GM12878 (cell line): ENCODE measurements around the gene SLC28A1. TPM values are rescaled to one million over a fixed set of nuclear protein-coding genes. Genes with fewer than 3 reads are reported as not detected.

Source experiments
- ATAC-seq: fragments of 200-7000 bp; cut with Tn5 transposase; 3 replicates; pipeline ENCODE4 v1.9.1; 2020; ENCODE audit warnings: mild to moderate bottlenecking, moderate library complexity
- BruUV-seq: library from RNA; stranded (reverse); fragments of 400-500 nt; replicated peaks from 2 replicates; lab custom pipeline; 2021; lab: Mats Ljungman, UMichigan
- CTCF ChIA-PET: fragments of 300-600 bp; sonication (Branson Sonifier 250); formaldehyde crosslinking; extraction: SDS; loops from one replicate; lab custom pipeline; 2021; ENCODE audit warnings: inconsistent platforms; lab: Yijun Ruan, JAX
- POLR2A ChIA-PET: fragments of 350-600 bp; formaldehyde crosslinking; extraction: SDS; loops from one replicate; lab custom pipeline; 2021; ENCODE audit warnings: inconsistent platforms; lab: Charles Lee
- RAD21 ChIA-PET: fragments of 300-600 bp; sonication (Branson Sonifier 250); formaldehyde crosslinking; loops from one replicate; lab custom pipeline; 2023; ENCODE audit warnings: antibody characterized with exemption; ENCODE audit not compliant: unreplicated experiment; lab: Charles Lee
- SMC1A ChIA-PET: fragments of 300-600 bp; sonication (Branson Sonifier 250); formaldehyde crosslinking; loops from one replicate; lab custom pipeline; 2023; ENCODE audit not compliant: unreplicated experiment, uncharacterized antibody; lab: Charles Lee
- DNase-seq: peaks from one replicate; pipeline ENCODE4 v3.0.0-alpha.2; 2011; ENCODE audit warnings: low read depth, low spot score
- FAIRE-seq: peaks from 3 replicates; lab custom pipeline; 2011; peaks lifted over from hg19 to GRCh38; lab: Jason Lieb, UNC
- H2AFZ ChIP-seq: 2 replicates; pipeline ENCODE4 v1.6.0; 2011; ENCODE audit warnings: low read depth, low read length, control low read depth; ENCODE audit not compliant: control insufficient read depth
- H3K27ac ChIP-seq: 2 replicates; pipeline ENCODE4 v1.5.1; 2011; ENCODE audit warnings: control low read depth; ENCODE audit not compliant: control insufficient read depth, insufficient read depth
- H3K27me3 ChIP-seq, 2 experiments: replicated peaks in 1 of 2; 2 replicates each; pipeline versions ENCODE4 v1.6.0 to v1.6.1; 2011; ENCODE audit warnings: low read length in 1 of 2; ENCODE audit not compliant: control insufficient read depth in 2 of 2, insufficient read depth in 2 of 2
- H3K36me3 ChIP-seq, 2 experiments: 2 replicates each; pipeline ENCODE4 v1.5.1; 2011; ENCODE audit warnings: low read length in 1 of 2; ENCODE audit not compliant: control insufficient read depth in 2 of 2, insufficient read depth in 2 of 2
- H3K4me1 ChIP-seq: 2 replicates; pipeline ENCODE4 v1.6.1; 2011; ENCODE audit warnings: mild to moderate bottlenecking, low read length, moderate library complexity, mixed read lengths; ENCODE audit not compliant: control insufficient read depth, insufficient read depth
- H3K4me2 ChIP-seq: 2 replicates; pipeline ENCODE4 v1.6.0; 2011; ENCODE audit warnings: control low read depth; ENCODE audit not compliant: control insufficient read depth, insufficient read depth
- H3K4me3 ChIP-seq: fragments of 200-600 bp; sonication (generic); 2 replicates; pipeline ENCODE4 v1.5.1; 2016
- H3K79me2 ChIP-seq: 2 replicates; pipeline ENCODE4 v1.6.0; 2011; ENCODE audit warnings: low read length; ENCODE audit not compliant: control insufficient read depth, insufficient read depth
- H3K9ac ChIP-seq: 2 replicates; pipeline ENCODE4 v1.8.0; 2011; ENCODE audit warnings: low read length, control low read depth, mixed read lengths; ENCODE audit not compliant: control insufficient read depth, insufficient read depth
- H3K9me3 ChIP-seq: replicated peaks from 3 replicates; pipeline ENCODE4 v1.5.1; 2011; ENCODE audit warnings: mild to moderate bottlenecking, low read length; ENCODE audit not compliant: control insufficient read depth, insufficient read depth
- H4K20me1 ChIP-seq: 2 replicates; pipeline ENCODE4 v1.6.0; 2011; ENCODE audit not compliant: control insufficient read depth, insufficient read depth
- CBX5 ChIP-seq: sonication (generic); IDR thresholded peaks from 2 replicates; pipeline ENCODE4 v1.6.1; 2016; ENCODE audit warnings: low read depth, moderate library complexity, mild to moderate bottlenecking, inconsistent platforms
- EP300 ChIP-seq, 2 experiments: fragments of 150-350 bp in 1 of 2; IDR thresholded peaks; 2 replicates each; pipeline ENCODE4 v1.6.1; 2011 to 2012; ENCODE audit warnings: low read depth in 2 of 2, low read length in 2 of 2, borderline replicate concordance in 1 of 2, improper control_type of control experiment in 1 of 2, inconsistent platforms in 1 of 2; ENCODE audit not compliant: control insufficient read depth in 1 of 2
- GABPA ChIP-seq: IDR thresholded peaks from 2 replicates; pipeline ENCODE4 v1.6.1; 2014; ENCODE audit warnings: antibody characterized with exemption, low read depth, mild to moderate bottlenecking, inconsistent platforms
- PML ChIP-seq: IDR thresholded peaks from 2 replicates; pipeline ENCODE4 v1.6.1; 2012; ENCODE audit warnings: low read length, inconsistent platforms
- SMAD1 ChIP-seq: fragments of 450-650 bp; IDR thresholded peaks from 2 replicates; pipeline ENCODE4 v1.6.1; 2018; ENCODE audit warnings: mild to moderate bottlenecking, low read depth; ENCODE audit not compliant: partially characterized antibody
- ZSCAN29 ChIP-seq: fragments of 450-650 bp; IDR thresholded peaks from 2 replicates; pipeline ENCODE4 v1.6.1; 2017; ENCODE audit warnings: mild to moderate bottlenecking, moderate library complexity
- WGBS: methylation state at CpG from one replicate; pipeline ENCODE4 v1.1.6; 2016; ENCODE audit warnings: low lambda C conversion rate; ENCODE audit not compliant: insufficient replicate concordance, insufficient coverage; ENCODE audit errors: missing lambda C conversion rate; 5-methylcytosine and 5-hydroxymethylcytosine counted together
- in situ Hi-C: fragments of 300-500 bp; cut with MboI; formaldehyde crosslinking; loops from 9 replicates; pipeline ENCODE4 v1.14.3; 2018; ENCODE audit warnings: mixed read lengths
- intact Hi-C: fragments of 100-400 bp; cut with micrococcal nuclease; formaldehyde crosslinking; loops from one replicate; pipeline ENCODE4 v1.14.2; 2022; ENCODE audit not compliant: unreplicated experiment
- polyA plus RNA-seq, 11 experiments: library from polyadenylated mRNA; depleted of rRNA in 4 of 11; unstranded in 6 of 11; stranded (reverse) in 5 of 11; fragments of >200 nt; fragmentation: Nextera tagmentation in 4 of 11; fragmentation: Illumina TruSeq in 1 of 11; extraction: Ambion mirVana in 4 of 11; extraction: Trizol in 1 of 11; gene quantifications; 1 replicate in 1 of 11; 2 replicates in 10 of 11; pipeline versions ENCODE4 v1.2.1 to v1.2.3, GENCODE V29; 2011 to 2016; ENCODE audit warnings: inconsistent platforms in 2 of 11, missing spikeins in 2 of 11, low read depth in 1 of 11
- total RNA-seq, 4 experiments: library from RNA; depleted of rRNA in 3 of 4; stranded (reverse); fragments of >200 nt in 3 of 4; fragmentation: Illumina TruSeq in 1 of 4; extraction: Trizol in 1 of 4; gene quantifications; 2 replicates each; pipeline versions ENCODE4 v1.2.1 to v1.2.3, GENCODE V29; 2013 to 2021

Gene SLC28A1
- total and polyA plus RNA-seq, 10 of the 15 experiments (the other 5 are each of a cell fraction or from before 2014, with no cell fraction given): not detected

- Histone ChIP-seq H4K20me1 (no peaks in the 10 kb centered on the region), H3K9me3 (peaks cover 5% of the 10 kb centered on the region), H3K27ac (no peak overlapping the region), H3K27me3 (no peaks in the 10 kb centered on the region), H2AFZ (no peak overlapping the region), H3K4me2 (no peak overlapping the region), H3K4me3 (no peak overlapping the region), H3K4me1 (no peaks in the 10 kb centered on the region), H3K36me3 (no peaks in the 10 kb centered on the region), H3K9ac (no peak overlapping the region), H3K79me2 (no peaks in the 10 kb centered on the region)
- no peak for TF ChIP-seq SMAD1
- TF ChIP-seq ZSCAN29: no peak
- no peak for TF ChIP-seq GABPA
- TF ChIP-seq CBX5: 0 out of 2 replicates have a peak, but pooled peaks have one; percentile 48
- ChIA-PET RAD21 (interaction anchor here (0.6 kb wide), 1 partner anchor 104 kb away, joined by 6 read pairs; no protein-coding TSS in a partner anchor), CTCF (interaction anchor here (3.0 kb wide), 1 partner anchor 80 kb away, joined by 26 read pairs; no protein-coding TSS in a partner anchor), SMC1A (no interaction called here), POLR2A (no interaction called here)
- ATAC-seq (no peak), FAIRE-seq (no peak), DNase-seq (no peak)
- BruUV-seq: no TSS peak
- intact Hi-C loops: loop anchor here (5.0 to 10.0 kb wide), 2 partner anchors 80 to 197 kb away; no protein-coding TSS in a partner anchor
- in situ Hi-C loops: no loop called here
Observed at GRCh38 chr15:84847382-84847781, 37.1 kb upstream of the SLC28A1 start.

GRCh38 chr15:84852212-84852611 lies 32.2 kb upstream of the SLC28A1 start:
- Histone ChIP-seq H4K20me1 (no peaks in the 10 kb centered on the region), H3K4me2 (no peak overlapping the region), H3K27ac (no peak overlapping the region), H3K9ac (no peak overlapping the region), H3K4me3 (no peak overlapping the region), H3K9me3 (peaks cover under 1% of the 10 kb centered on the region; the same call in 2 of the 3 replicates), H3K27me3 (no peaks in the 10 kb centered on the region), H3K4me1 (no peaks in the 10 kb centered on the region), H2AFZ (no peak overlapping the region), H3K36me3 (no peaks in the 10 kb centered on the region), H3K79me2 (no peaks in the 10 kb centered on the region)
- in situ Hi-C loops (no loop called here), intact Hi-C loops (no loop called here)
- ChIA-PET RAD21 (interaction anchor here (1.3 kb wide), 1 partner anchor 10 kb away, joined by 4 read pairs; no protein-coding TSS in a partner anchor), SMC1A (no interaction called here), POLR2A (no interaction called here), CTCF (interaction anchor here (0.7 to 1.3 kb wide), 2 partner anchors 76 to 254 kb away, joined by 3 to 4 read pairs; no protein-coding TSS in a partner anchor)
- FAIRE-seq (no peak), ATAC-seq (no peak), DNase-seq (no peak)
- TF ChIP-seq PML (no peak), EP300 (IDR thresholded peaks at IDR 0.05; ENCODE audit: borderline replicate concordance in 1 of 2, control insufficient read depth in 1 of 2, low read depth in 2 of 2, low read length in 2 of 2) (no peak)
- BruUV-seq: no TSS peak
- 59% methylated on average over 5 of the region's 5 CpGs for WGBS
